SK-N-SH treated with all-trans-retinoic acid at 6 μM for 48 hours (cell line): ENCODE measurements around the gene ZFYVE27.

Source experiments
- ATAC-seq: fragments of 200-7000 bp; cut with Tn5 transposase; 3 replicates; pipeline ENCODE4 v1.9.1; 2020; ENCODE audit warnings: mild to moderate bottlenecking, moderate library complexity
- ARNTL ChIP-seq: fragments of 450-650 bp; formaldehyde crosslinking; IDR thresholded peaks from 2 replicates; pipeline ENCODE4 v1.5.0; 2020; ENCODE audit warnings: low read depth, mild to moderate bottlenecking, moderate library complexity, borderline replicate concordance
- BACH2 ChIP-seq: fragments of 250-450 bp; sonication (Bioruptor Pico); IDR thresholded peaks from 2 replicates; pipeline ENCODE4 v1.9.0; 2021; ENCODE audit warnings: mild to moderate bottlenecking, borderline replicate concordance
- CSDC2 ChIP-seq: fragments of 250-450 bp; sonication (Bioruptor Pico); IDR thresholded peaks from 2 replicates; pipeline ENCODE4 v1.5.0; 2020; ENCODE audit warnings: mild to moderate bottlenecking, moderate library complexity
- ESRRG ChIP-seq: fragments of 250-450 bp; sonication (Bioruptor Pico); IDR thresholded peaks from 2 replicates; pipeline ENCODE4 v1.6.1; 2021; ENCODE audit warnings: mild to moderate bottlenecking
- GLIS3 ChIP-seq: fragments of 250-450 bp; sonication (Bioruptor Pico); IDR thresholded peaks from 2 replicates; pipeline ENCODE4 v1.5.0; 2020; ENCODE audit warnings: mild to moderate bottlenecking, moderate library complexity
- ISL1 ChIP-seq: fragments of 250-450 bp; sonication (Bioruptor Pico); IDR thresholded peaks from 2 replicates; pipeline ENCODE4 v2.1.2; 2022; ENCODE audit warnings: mild to moderate bottlenecking, moderate library complexity
- OSR1 ChIP-seq: fragments of 250-450 bp; sonication (Bioruptor Pico); IDR thresholded peaks from 2 replicates; pipeline ENCODE4 v1.8.0; 2022; ENCODE audit warnings: moderate library complexity, mild to moderate bottlenecking, inconsistent platforms
- PPARA ChIP-seq: fragments of 250-450 bp; sonication (Bioruptor Pico); IDR thresholded peaks from 2 replicates; pipeline ENCODE4 v1.5.0; 2020; ENCODE audit warnings: mild to moderate bottlenecking, borderline replicate concordance
- RARB ChIP-seq: fragments of 250-450 bp; sonication (Bioruptor Pico); IDR thresholded peaks from 2 replicates; pipeline ENCODE4 v1.8.0; 2021; ENCODE audit warnings: mild to moderate bottlenecking, moderate library complexity
- SNAI2 ChIP-seq: fragments of 250-450 bp; sonication (Bioruptor Pico); IDR thresholded peaks from 2 replicates; pipeline ENCODE4 v1.5.0; 2020; ENCODE audit warnings: mild to moderate bottlenecking, moderate library complexity
- TCF4 ChIP-seq: fragments of 250-450 bp; sonication (Bioruptor Pico); IDR thresholded peaks from 2 replicates; pipeline ENCODE4 v1.8.0; 2021; ENCODE audit warnings: mild to moderate bottlenecking, moderate library complexity, borderline replicate concordance
- TSHZ2 ChIP-seq: fragments of 250-450 bp; sonication (Bioruptor Pico); IDR thresholded peaks from 2 replicates; pipeline ENCODE4 v1.5.0; 2020; ENCODE audit warnings: mild to moderate bottlenecking, moderate library complexity
- ZFP3 ChIP-seq: fragments of 250-450 bp; sonication (Bioruptor Pico); IDR thresholded peaks from 2 replicates; pipeline ENCODE4 v1.5.0; 2020; ENCODE audit warnings: mild to moderate bottlenecking, moderate library complexity
- ZFP30 ChIP-seq: fragments of 450-650 bp; formaldehyde crosslinking; IDR thresholded peaks from 2 replicates; pipeline ENCODE4 v1.5.0; 2022; ENCODE audit warnings: mild to moderate bottlenecking, moderate library complexity
- ZNF565 ChIP-seq: fragments of 450-650 bp; formaldehyde crosslinking; conservative IDR thresholded peaks from 2 replicates; pipeline ENCODE4 v1.5.0; 2020; ENCODE audit warnings: low read depth, mild to moderate bottlenecking, moderate library complexity
- ZNF8 ChIP-seq: fragments of 450-650 bp; formaldehyde crosslinking; IDR thresholded peaks from 2 replicates; pipeline ENCODE4 v1.5.0; 2020; ENCODE audit warnings: mild to moderate bottlenecking, moderate library complexity
- TF ChIP-seq, protein P1 (sequence below): fragments of 250-450 bp; sonication (Bioruptor Pico); IDR thresholded peaks from 2 replicates; pipeline ENCODE4 v1.5.1; 2021; ENCODE audit warnings: mild to moderate bottlenecking, moderate library complexity
- TF ChIP-seq, protein P2 (sequence below): fragments of 250-450 bp; sonication (Bioruptor Pico); IDR thresholded peaks from 2 replicates; pipeline ENCODE4 v1.8.0; 2021; ENCODE audit warnings: low read depth, mild to moderate bottlenecking, moderate library complexity, borderline replicate concordance
- TF ChIP-seq, protein P3 (sequence below): fragments of 250-450 bp; sonication (Bioruptor Pico); IDR thresholded peaks from 2 replicates; pipeline ENCODE4 v1.5.1; 2020; ENCODE audit warnings: low read depth, mild to moderate bottlenecking, moderate library complexity
- TF ChIP-seq, protein P4 (sequence below): fragments of 250-450 bp; sonication (Bioruptor Pico); IDR thresholded peaks from 2 replicates; pipeline ENCODE4 v1.8.0; 2020; ENCODE audit warnings: mild to moderate bottlenecking, moderate library complexity, borderline replicate concordance

The ZFYVE27 gene

GRCh38 chr10:97778452-97779302, 41.7 kb downstream of the ZFYVE27 start:
- ATAC-seq: no peak
- TF ChIP-seq PPARA (CRISPR knock-in tag) (no peak), ARNTL (CRISPR knock-in tag) (no peak), TSHZ2 (CRISPR knock-in tag) (no peak), ZNF565 (CRISPR knock-in tag) (no peak), BACH2 (CRISPR knock-in tag) (no peak), ZFP30 (CRISPR knock-in tag) (no peak), SNAI2 (CRISPR knock-in tag) (no peak), RARB (CRISPR knock-in tag) (no peak), CSDC2 (CRISPR knock-in tag) (no peak), ISL1 (CRISPR knock-in tag) (no peak), TCF4 (CRISPR knock-in tag) (no peak), OSR1 (CRISPR knock-in tag) (no peak), GLIS3 (no peak), ZFP3 (no peak), ESRRG (CRISPR knock-in tag) (no peak), ZNF8 (no peak)
- TF ChIP-seq, protein P1, sequence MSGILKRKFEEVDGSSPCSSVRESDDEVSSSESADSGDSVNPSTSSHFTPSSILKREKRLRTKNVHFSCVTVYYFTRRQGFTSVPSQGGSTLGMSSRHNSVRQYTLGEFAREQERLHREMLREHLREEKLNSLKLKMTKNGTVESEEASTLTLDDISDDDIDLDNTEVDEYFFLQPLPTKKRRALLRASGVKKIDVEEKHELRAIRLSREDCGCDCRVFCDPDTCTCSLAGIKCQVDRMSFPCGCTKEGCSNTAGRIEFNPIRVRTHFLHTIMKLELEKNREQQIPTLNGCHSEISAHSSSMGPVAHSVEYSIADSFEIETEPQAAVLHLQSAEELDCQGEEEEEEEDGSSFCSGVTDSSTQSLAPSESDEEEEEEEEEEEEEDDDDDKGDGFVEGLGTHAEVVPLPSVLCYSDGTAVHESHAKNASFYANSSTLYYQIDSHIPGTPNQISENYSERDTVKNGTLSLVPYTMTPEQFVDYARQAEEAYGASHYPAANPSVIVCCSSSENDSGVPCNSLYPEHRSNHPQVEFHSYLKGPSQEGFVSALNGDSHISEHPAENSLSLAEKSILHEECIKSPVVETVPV (CRISPR knock-in tag): no peak
- TF ChIP-seq, protein P2, sequence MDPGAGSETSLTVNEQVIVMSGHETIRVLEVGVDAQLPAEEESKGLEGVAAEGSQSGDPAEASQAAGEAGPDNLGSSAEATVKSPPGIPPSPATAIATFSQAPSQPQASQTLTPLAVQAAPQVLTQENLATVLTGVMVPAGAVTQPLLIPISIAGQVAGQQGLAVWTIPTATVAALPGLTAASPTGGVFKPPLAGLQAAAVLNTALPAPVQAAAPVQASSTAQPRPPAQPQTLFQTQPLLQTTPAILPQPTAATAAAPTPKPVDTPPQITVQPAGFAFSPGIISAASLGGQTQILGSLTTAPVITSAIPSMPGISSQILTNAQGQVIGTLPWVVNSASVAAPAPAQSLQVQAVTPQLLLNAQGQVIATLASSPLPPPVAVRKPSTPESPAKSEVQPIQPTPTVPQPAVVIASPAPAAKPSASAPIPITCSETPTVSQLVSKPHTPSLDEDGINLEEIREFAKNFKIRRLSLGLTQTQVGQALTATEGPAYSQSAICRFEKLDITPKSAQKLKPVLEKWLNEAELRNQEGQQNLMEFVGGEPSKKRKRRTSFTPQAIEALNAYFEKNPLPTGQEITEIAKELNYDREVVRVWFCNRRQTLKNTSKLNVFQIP: no peak
- TF ChIP-seq, protein P3, sequence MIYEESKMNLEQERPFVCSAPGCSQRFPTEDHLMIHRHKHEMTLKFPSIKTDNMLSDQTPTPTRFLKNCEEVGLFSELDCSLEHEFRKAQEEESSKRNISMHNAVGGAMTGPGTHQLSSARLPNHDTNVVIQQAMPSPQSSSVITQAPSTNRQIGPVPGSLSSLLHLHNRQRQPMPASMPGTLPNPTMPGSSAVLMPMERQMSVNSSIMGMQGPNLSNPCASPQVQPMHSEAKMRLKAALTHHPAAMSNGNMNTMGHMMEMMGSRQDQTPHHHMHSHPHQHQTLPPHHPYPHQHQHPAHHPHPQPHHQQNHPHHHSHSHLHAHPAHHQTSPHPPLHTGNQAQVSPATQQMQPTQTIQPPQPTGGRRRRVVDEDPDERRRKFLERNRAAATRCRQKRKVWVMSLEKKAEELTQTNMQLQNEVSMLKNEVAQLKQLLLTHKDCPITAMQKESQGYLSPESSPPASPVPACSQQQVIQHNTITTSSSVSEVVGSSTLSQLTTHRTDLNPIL (CRISPR knock-in tag): no peak
- TF ChIP-seq, protein P4, sequence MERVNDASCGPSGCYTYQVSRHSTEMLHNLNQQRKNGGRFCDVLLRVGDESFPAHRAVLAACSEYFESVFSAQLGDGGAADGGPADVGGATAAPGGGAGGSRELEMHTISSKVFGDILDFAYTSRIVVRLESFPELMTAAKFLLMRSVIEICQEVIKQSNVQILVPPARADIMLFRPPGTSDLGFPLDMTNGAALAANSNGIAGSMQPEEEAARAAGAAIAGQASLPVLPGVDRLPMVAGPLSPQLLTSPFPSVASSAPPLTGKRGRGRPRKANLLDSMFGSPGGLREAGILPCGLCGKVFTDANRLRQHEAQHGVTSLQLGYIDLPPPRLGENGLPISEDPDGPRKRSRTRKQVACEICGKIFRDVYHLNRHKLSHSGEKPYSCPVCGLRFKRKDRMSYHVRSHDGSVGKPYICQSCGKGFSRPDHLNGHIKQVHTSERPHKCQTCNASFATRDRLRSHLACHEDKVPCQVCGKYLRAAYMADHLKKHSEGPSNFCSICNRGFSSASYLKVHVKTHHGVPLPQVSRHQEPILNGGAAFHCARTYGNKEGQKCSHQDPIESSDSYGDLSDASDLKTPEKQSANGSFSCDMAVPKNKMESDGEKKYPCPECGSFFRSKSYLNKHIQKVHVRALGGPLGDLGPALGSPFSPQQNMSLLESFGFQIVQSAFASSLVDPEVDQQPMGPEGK: no peak

DNA sequence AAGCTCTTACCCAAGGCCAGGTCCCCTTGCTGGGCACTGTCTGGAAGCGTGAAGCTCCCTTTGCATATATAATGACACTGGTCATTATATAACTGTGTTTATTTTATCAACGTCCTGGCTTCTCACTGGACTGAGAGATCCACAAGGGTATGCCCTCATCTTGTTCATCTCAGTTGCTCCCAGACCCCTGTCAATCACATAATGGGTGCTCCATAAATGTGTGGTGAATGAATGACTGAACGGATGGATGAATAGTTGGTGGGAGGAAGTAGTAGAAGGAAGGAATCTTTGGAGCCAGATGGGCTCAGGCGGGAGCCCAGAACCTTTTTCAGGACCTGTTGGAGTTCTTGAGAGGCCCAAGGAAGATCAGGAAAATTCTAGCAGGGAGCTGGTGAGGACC, 42.6 kb downstream of the ZFYVE27 start:
- TF ChIP-seq ARNTL (CRISPR knock-in tag): no peak
- TF ChIP-seq, protein P4: no peak
- TF ChIP-seq, protein P1 (CRISPR knock-in tag): no peak
- TF ChIP-seq TCF4 (CRISPR knock-in tag): no peak
- TF ChIP-seq, protein P2: no peak
- TF ChIP-seq ZFP3: no peak
- TF ChIP-seq, all 23 proteins: peak for 0

More for the DNA sequence above, 42.6 kb downstream of the ZFYVE27 start:
- no peak for ATAC-seq
